Metanephros (tissue), 2 donors: ENCODE data around the gene TRMT61A. TPM values are rescaled to one million over a fixed set of nuclear protein-coding genes. Genes with fewer than 3 reads are reported as not detected.

Experiments
- small RNA-seq: library from RNA; depleted of rRNA; stranded (forward); fragments of <200 nt; gene quantifications from one replicate; pipeline ENCODE3, GENCODE V24; 2014; ENCODE audit warnings: low replicate concordance
- total RNA-seq: library from RNA; depleted of rRNA; stranded (reverse); fragments of >200 nt; gene quantifications from one replicate; pipeline ENCODE4 v1.2.3, GENCODE V29; 2014

TRMT61A gene
- 12.1 TPM for total RNA-seq

GRCh38 chr14:103528587-103529382 lies at the start of gene TRMT61A:
TRMT61A (plus strand) TSS chr14:103529196; CDS start chr14:103529979, 783 bp downstream.

GRCh38 chr14:103522649-103523574 lies 6.1 kb upstream of the TRMT61A start, which contains the start of gene CKB:
CKB (minus strand) TSS chr14:103522830; CDS start chr14:103522493, 337 bp downstream.

GRCh38 chr14:103562429-103563225 lies 33.6 kb downstream of the TRMT61A start, which contains the start of the genes BAG5 and COA8:
BAG5 (minus strand) TSS chr14:103562657; CDS start chr14:103561164, 1,493 bp downstream.
COA8 (plus strand) TSS chr14:103562960; CDS start chr14:103563002, 42 bp downstream.

Small RNA genes within 50 kb of the gene (small RNA-seq; reads per million reads assigned to genes)
- gene RNU4-68P (not detected), gene RNU7-160P (not detected)

Other genes starting within 250 kb of the TRMT61A start
- 133 TPM for gene EIF5, start 195.0 kb upstream of the TRMT61A start, total RNA-seq
- 87.0 TPM for gene MARK3, start 143.8 kb upstream of the TRMT61A start, total RNA-seq
- 140 TPM for gene CKB, start 6.4 kb upstream of the TRMT61A start, total RNA-seq
- gene BAG5, start 33.5 kb downstream of the TRMT61A start, total RNA-seq: 25.0 TPM
- gene COA8, start 33.8 kb downstream of the TRMT61A start, total RNA-seq: 31.2 TPM
- 167 TPM for gene KLC1, start 100.0 kb downstream of the TRMT61A start, total RNA-seq
- gene XRCC3, start 186.3 kb downstream of the TRMT61A start, total RNA-seq: 14.9 TPM
- gene ZFYVE21, start 186.6 kb downstream of the TRMT61A start, total RNA-seq: 74.3 TPM